GM12878 (cell line): ENCODE measurements around the gene ADGRB2.

Source experiments
- CEBPB ChIP-seq, 2 experiments: fragments of 150-350 bp in 1 of 2; IDR thresholded peaks; 2 replicates each; pipeline ENCODE4 v1.6.1; 2012 to 2014; ENCODE audit warnings: low read depth in 2 of 2, low read length in 2 of 2, borderline replicate concordance in 1 of 2, inconsistent platforms in 1 of 2
- CREB1 ChIP-seq: IDR thresholded peaks from 2 replicates; pipeline ENCODE4 v1.6.1; 2012; ENCODE audit warnings: low read depth, mild to moderate bottlenecking, inconsistent platforms
- EGR1 ChIP-seq, 2 experiments: IDR thresholded peaks; 1 replicate in 1 of 2; 2 replicates in 1 of 2; pipeline ENCODE4 v1.6.1; 2011 to 2012; ENCODE audit warnings: low read depth in 2 of 2, low read length in 2 of 2, borderline replicate concordance in 1 of 2, mild to moderate bottlenecking in 1 of 2, moderate library complexity in 1 of 2
- EP300 ChIP-seq, 2 experiments: fragments of 150-350 bp in 1 of 2; IDR thresholded peaks; 2 replicates each; pipeline ENCODE4 v1.6.1; 2011 to 2012; ENCODE audit warnings: low read depth in 2 of 2, low read length in 2 of 2, borderline replicate concordance in 1 of 2, improper control_type of control experiment in 1 of 2, inconsistent platforms in 1 of 2; ENCODE audit not compliant: control insufficient read depth in 1 of 2
- EZH2 ChIP-seq: IDR thresholded peaks from 2 replicates; pipeline ENCODE4 v1.6.1; 2012; ENCODE audit warnings: low read depth, mild to moderate bottlenecking, control low read depth, inconsistent platforms, low read length, borderline replicate concordance; ENCODE audit not compliant: control insufficient read depth
- POLR2A ChIP-seq: IDR thresholded peaks from 2 replicates; pipeline ENCODE4 v1.6.1; 2011; ENCODE audit warnings: low read depth, mild to moderate bottlenecking, low read length
- RAD51 ChIP-seq: fragments of 450-650 bp; IDR thresholded peaks from 2 replicates; pipeline ENCODE4 v1.6.1; 2016; ENCODE audit warnings: moderate library complexity, mild to moderate bottlenecking, inconsistent platforms
- RFX5 ChIP-seq: IDR thresholded peaks from 2 replicates; pipeline ENCODE4 v1.6.1; 2011; ENCODE audit warnings: low read depth, low read length, improper control_type of control experiment
- SIN3A ChIP-seq: IDR thresholded peaks from 2 replicates; pipeline ENCODE4 v1.6.1; 2012; ENCODE audit warnings: low read depth, low read length, improper control_type of control experiment
- SUZ12 ChIP-seq: fragments of 200-600 bp; sonication (generic); IDR thresholded peaks from one replicate; pipeline ENCODE4 v1.6.1; 2018; ENCODE audit warnings: antibody characterized with exemption, mild to moderate bottlenecking; ENCODE audit not compliant: unreplicated experiment
- TBL1XR1 ChIP-seq: IDR thresholded peaks from 2 replicates; pipeline ENCODE4 v1.6.1; 2012; ENCODE audit warnings: low read depth, low read length, improper control_type of control experiment
- TF ChIP-seq, protein P1 (sequence below), 3 experiments: IDR thresholded peaks in 2 of 3; conservative IDR thresholded peaks in 1 of 3; 2 replicates each; pipeline ENCODE4 v1.5.1; 2011; ENCODE audit warnings: low read depth in 3 of 3, low read length in 3 of 3, mild to moderate bottlenecking in 3 of 3, control low read depth in 2 of 3, moderate library complexity in 2 of 3, inconsistent platforms in 1 of 3, mixed read lengths in 1 of 3; ENCODE audit not compliant: control insufficient read depth in 2 of 3, insufficient read depth in 1 of 3; ENCODE audit errors: extremely low read depth in 1 of 3
- TF ChIP-seq, protein P2 (sequence below): IDR thresholded peaks from 2 replicates; pipeline ENCODE4 v1.6.1; 2011; ENCODE audit warnings: low read depth, low read length, improper control_type of control experiment, borderline replicate concordance
- TF ChIP-seq, protein P3 (sequence below): IDR thresholded peaks from 2 replicates; pipeline ENCODE4 v1.6.1; 2012; ENCODE audit warnings: low read length, inconsistent platforms

DNA sequence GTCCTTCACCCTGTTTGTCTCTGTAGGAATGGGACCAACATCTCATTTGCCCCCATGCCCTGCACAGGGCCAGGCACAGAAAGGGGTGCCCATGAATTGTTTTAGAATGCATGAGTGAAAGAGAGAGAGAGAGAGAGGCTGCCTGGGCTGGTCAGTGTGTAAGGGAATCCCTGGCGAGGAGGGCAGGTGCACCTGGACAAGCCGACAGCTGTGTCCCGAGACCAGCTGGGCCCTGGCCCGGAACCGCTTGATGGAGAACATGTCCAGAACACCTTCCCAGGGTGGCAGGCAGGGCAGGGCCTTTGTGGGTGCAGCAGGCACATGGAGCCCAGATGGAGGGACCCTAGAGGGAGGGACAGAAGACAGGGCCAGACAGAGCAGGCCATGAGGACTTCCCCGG, 28.9 kb upstream of the ADGRB2 start:
- TF ChIP-seq EZH2 (no peak), EP300 (IDR thresholded peaks at IDR 0.05; ENCODE audit: borderline replicate concordance in 1 of 2, control insufficient read depth in 1 of 2, low read depth in 2 of 2, low read length in 2 of 2) (no peak), SUZ12 (no peak), POLR2A (no peak), TBL1XR1 (no peak), CREB1 (no peak), CEBPB (IDR thresholded peaks at IDR 0.05; ENCODE audit: borderline replicate concordance in 1 of 2, low read depth in 2 of 2, low read length in 2 of 2) (no peak), EGR1 (IDR thresholded peaks at IDR 0.05; ENCODE audit: borderline replicate concordance in 1 of 2, low read depth in 2 of 2, low read length in 2 of 2) (no peak), RFX5 (no peak), RAD51 (no peak), SIN3A (no peak)
- TF ChIP-seq, protein P1, sequence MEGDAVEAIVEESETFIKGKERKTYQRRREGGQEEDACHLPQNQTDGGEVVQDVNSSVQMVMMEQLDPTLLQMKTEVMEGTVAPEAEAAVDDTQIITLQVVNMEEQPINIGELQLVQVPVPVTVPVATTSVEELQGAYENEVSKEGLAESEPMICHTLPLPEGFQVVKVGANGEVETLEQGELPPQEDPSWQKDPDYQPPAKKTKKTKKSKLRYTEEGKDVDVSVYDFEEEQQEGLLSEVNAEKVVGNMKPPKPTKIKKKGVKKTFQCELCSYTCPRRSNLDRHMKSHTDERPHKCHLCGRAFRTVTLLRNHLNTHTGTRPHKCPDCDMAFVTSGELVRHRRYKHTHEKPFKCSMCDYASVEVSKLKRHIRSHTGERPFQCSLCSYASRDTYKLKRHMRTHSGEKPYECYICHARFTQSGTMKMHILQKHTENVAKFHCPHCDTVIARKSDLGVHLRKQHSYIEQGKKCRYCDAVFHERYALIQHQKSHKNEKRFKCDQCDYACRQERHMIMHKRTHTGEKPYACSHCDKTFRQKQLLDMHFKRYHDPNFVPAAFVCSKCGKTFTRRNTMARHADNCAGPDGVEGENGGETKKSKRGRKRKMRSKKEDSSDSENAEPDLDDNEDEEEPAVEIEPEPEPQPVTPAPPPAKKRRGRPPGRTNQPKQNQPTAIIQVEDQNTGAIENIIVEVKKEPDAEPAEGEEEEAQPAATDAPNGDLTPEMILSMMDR (IDR thresholded peaks at IDR 0.05 in 2 of 3, conservative IDR thresholded peaks at IDR 0.05 in 1 of 3; ENCODE audit: control insufficient read depth in 2 of 3, extremely low read depth in 1 of 3, insufficient read depth in 1 of 3, low read depth in 3 of 3, low read length in 3 of 3) = no peak
- TF ChIP-seq, protein P2, sequence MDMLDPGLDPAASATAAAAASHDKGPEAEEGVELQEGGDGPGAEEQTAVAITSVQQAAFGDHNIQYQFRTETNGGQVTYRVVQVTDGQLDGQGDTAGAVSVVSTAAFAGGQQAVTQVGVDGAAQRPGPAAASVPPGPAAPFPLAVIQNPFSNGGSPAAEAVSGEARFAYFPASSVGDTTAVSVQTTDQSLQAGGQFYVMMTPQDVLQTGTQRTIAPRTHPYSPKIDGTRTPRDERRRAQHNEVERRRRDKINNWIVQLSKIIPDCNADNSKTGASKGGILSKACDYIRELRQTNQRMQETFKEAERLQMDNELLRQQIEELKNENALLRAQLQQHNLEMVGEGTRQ = no peak
- TF ChIP-seq, protein P3, sequence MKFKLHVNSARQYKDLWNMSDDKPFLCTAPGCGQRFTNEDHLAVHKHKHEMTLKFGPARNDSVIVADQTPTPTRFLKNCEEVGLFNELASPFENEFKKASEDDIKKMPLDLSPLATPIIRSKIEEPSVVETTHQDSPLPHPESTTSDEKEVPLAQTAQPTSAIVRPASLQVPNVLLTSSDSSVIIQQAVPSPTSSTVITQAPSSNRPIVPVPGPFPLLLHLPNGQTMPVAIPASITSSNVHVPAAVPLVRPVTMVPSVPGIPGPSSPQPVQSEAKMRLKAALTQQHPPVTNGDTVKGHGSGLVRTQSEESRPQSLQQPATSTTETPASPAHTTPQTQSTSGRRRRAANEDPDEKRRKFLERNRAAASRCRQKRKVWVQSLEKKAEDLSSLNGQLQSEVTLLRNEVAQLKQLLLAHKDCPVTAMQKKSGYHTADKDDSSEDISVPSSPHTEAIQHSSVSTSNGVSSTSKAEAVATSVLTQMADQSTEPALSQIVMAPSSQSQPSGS = no peak
